ENCODE data around the gene PDIA6.
"Not testable (repeated sequence)": the region's sequence is repeated elsewhere in the genome, so short reads cannot be mapped to it uniquely, and the experiment has no call there.

Gene PDIA6

GRCh38 chr2:10832203-10832936, 19.8 kb upstream of the PDIA6 start:
- DNase-seq = peak; percentile 85

DNA sequence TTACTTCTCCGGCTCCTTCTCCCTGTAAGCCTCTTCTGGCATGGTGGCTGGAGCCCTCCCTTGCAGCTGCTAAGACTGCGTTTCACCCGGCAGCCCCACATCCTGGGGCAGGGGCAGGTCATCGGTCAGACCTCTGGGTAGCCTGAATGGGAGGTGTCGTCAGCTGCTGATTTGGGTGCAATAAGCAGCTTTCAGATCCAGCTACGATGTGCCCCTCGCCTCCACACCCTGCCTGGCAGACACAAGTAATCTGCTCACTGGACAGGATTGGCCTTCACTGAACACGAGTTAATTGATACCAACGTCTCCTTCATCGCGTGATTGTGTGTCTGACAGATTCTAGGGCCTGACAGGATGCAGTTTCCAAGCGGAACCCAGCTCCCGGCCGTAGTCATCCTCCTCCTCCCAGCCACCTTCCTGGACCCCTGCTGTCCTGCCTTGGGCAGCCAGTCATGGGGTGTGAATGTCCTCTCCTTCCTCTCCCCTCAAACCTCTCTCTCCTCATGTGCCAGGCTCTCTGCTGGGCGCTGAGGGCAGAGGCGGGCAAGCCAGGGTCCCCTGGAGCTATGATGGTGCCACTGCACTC, 18.9 kb upstream of the PDIA6 start:
- DNase-seq = no peak

- DNase-seq = no peak
Measured at GRCh38 chr2:10830641-10831399, 18.2 kb upstream of the PDIA6 start.

- DNase-seq = no peak
Measured at GRCh38 chr2:10830203-10830602, 17.6 kb upstream of the PDIA6 start.

DNA sequence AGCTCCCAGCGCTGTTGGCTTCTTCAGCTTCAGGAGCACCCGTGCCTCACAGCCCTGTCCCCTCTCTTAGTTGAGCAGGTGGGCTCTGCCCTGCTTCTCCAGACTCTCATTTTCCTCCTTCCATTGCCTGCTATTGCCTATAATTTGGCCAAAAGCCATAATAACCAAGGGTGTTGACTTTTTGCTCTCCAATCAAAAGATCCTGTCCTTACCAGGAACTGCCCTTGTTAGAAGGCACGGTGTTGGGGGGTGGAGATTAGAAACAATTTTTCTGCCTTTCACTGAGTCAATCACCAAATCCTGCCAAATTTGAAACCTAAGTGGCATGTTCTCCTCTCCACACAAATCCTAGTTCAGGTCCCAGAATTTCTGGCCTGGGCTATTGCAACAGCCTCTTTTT, 16.7 kb upstream of the PDIA6 start:
- DNase-seq = no peak

GRCh38 chr2:10828346-10828745, 15.8 kb upstream of the PDIA6 start:
- no peak for DNase-seq

DNA sequence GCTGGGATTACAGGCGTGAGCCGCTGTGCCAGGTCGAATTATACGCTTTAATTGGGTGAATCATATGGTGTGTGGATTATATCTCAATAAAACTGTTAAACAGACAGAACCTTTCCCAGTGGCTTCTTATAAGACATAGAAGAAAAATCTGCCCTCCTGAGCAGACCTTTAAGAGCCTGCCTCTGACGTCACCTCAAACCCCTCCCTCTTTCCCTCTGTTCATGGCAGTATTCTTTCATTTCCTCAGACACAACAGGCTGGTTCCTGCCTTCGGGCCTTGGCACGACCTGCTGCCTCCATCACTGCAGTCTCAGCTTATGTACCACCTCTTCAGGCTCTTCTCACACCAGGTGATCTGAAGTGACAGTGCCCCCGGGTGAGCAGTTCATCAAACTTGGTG, 14.0 kb upstream of the PDIA6 start:
- no peak for DNase-seq

DNA sequence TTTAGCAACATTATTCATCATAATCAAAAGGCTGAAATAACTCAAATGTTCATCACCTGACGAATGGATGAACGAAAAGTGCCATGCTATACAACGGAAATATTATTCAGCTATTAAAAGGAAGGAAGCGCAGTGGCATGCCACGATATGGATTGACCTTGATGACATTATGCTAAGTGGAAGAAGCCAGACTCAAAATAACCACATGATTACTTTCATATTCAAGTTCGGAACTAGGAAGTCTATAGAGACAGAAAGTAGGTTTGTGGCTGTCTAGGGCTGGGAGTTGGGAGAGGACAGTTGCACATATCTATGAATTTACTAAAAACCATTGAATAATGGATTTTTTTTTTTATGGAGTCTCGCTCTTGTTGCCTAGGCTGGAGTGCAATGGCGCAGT, 13.4 kb upstream of the PDIA6 start:
- DNase-seq = no peak

- no peak for DNase-seq
Measured at GRCh38 chr2:10824191-10824590, 11.6 kb upstream of the PDIA6 start.

DNA sequence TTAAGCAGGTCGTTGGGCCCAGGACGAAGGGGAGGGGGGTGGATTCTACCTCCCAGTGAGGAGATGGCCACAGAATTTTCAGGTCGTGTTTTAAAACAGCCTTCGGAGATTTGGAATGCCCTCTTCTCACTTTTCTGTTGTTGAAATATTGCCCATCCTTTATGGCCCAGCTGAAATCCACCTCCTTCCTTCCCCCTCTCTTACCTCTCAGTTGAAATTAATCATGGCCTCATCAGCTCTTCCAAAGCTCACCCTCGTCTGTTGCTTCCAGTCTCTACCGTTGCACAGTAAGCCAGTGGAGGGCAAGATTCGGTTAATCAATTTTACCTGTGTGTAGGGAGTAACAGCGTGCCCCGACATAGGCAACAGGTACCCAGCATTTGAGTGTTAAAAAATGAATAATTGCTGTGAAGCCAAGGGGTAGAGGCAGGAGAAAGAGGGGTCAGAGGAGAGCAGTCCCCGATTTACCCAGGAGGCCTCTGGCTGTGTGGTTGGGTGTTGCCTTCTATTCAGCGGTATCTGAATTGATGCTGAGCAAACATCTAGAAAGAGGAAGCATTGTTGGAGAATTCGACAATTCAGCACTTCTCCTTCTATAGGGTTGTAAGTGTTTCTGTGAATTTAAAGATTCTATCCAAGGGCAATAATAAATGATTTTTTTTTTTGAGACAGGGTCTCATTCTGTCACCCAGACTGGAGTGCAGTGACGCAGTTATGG, 8.6 kb upstream of the PDIA6 start:
- no peak for DNase-seq

DNA sequence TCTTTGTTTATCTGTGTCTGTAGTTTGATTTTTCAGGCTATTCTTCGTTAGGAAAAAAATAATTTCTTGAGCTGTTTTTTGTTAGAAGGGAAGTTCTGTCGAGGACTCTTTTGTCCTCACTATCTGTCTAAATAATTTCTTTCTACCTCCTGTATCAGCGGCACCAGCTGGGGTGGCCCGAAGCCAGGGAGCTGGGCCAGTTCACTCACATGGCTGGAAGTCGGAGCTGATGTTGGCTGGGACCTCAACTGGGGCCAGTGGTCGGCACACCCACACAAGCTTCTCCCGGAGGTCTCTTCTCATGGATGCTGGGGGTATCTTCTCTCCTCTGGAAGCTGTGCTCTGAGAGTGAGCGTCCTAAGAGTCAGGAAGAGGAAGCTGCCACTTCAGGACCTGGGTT, 8.0 kb upstream of the PDIA6 start:
- no peak for DNase-seq

- no peak for DNase-seq
Measured at GRCh38 chr2:10819714-10820314, 7.2 kb upstream of the PDIA6 start.

DNA sequence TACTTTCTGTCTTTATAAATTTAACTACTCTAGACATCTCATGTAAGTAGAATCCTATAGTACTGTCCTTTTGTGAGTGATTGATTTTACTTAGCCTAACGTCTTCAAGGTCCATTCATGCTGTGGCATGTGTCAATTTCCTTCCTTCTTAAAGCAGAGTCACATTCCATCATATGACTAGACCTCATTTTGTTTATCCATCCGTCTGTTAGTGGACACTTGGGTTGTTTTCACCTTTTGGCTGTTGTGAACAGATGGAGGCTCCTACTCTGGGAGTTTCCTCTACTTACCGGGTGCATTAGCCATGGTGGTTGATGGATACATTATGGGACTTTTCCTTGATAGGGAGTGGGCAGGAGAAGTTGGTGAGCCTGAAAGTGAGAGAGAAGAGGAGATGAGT, 6.4 kb upstream of the PDIA6 start:
- DNase-seq = no peak

- not testable (repeated sequence) for DNase-seq
Measured at GRCh38 chr2:10818305-10818704, 5.7 kb upstream of the PDIA6 start.

DNA sequence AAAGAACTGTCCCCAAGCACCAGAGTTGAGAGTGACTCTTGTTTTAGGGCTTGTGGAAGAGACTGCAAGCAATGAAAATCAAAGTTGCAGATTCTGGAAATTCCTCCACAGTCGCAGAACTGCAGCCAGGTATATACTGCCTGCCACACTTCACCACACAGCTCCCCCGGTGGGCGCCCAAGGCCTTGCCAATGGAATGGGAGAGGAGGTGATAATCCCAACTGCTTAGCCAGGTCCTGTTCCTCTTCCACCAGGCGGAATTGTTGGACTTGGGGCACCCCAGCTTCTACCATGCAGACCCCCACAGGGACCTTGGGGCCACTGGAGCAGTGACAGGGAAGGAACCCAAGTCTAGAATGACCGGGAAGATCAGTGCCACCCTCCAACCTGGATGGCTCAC, 4.8 kb upstream of the PDIA6 start:
- peak; percentile 14 for DNase-seq

- DNase-seq = no peak
Measured at GRCh38 chr2:10814571-10815331, 2.2 kb upstream of the PDIA6 start.

DNA sequence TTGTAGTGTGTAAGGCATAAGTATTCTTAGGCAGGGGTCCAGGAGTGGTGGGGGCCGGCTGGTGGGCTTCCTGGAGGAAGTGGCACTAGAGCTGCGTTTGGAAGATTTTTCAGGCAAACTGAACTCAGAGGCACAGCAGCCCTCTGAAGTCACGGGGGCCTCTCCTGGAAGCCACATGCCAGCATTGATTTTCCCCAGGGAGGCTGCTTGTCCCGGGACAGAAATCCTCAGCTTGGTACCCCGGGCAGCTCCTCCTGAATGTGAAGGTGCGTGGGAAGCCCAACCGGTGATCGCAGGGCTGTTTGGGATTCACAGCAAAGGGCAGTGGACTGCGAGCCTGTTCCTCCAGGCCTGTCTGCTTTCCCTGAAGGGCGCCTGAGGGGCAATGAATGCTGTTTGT, 1.6 kb upstream of the PDIA6 start:
- no peak for DNase-seq

DNA sequence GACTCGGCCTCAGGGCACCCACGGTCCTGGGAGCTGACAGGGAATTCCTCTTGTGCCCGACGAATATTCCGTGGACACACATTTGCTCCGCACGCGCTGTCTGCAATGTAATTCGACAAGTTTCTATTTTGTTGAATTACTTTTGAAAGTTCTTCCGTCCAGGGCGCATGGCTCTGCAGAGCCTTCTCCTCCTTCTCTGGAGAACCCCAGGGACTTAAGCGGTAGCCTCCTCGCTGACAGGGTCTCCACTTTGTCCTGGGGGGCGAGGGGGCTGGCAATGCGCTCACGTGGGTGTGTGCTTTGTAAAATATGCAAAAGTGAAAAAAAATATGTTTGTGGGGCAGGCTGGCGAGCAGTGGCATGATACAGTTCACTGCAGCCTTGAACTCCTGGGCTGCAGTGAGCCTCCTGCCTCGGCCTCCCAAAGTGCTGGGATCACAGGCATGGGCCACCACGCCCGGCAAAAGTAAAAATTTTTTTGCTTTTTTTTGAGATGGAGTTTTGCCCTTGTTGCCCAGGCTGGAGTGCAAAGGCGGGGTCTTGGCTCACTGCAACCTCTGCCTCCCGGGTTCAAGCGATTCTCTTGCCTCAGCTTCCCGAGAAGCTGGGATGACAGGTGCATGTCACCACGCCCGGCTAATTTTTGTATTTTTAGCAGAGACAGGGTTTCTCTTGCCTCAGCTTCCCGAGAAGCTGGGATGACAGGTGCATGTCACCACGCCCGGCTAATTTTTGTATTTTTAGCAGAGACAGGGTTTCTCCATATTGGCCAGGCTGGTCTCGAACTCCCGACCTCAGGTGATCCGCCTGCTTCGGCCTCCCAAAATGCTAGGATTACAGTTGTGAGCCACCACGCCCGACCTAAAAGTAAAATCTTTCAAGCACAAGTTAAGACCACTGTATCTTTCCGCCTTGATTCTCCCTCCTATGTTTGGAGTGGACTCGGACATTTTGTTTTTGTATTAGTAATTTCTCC, 866 bp upstream of the PDIA6 start:
- DNase-seq = not testable (repeated sequence)

DNA sequence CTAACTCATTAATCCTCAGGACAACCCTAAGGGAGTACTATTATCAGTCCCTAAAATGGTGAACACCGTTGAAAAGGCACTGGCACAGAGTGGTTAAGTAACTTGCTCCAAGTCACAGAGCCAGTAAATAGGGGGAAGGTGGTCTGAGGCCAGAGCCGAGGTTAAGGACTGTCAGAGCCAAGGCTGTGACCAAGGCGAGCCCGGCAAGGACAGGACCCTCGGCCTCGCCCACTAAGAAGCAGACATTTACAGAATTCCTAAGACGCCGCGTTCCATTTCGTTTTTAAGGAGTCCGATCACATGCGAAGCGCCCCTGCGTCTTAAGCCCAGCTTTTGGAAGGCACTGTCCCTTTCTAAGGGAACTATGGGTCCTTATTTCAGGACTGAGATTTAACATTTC, 1.1 kb downstream of the PDIA6 start:
- DNase-seq = no peak

- no peak for DNase-seq
Measured at GRCh38 chr2:10810202-10811161, 2.1 kb downstream of the PDIA6 start.

Measured in stimulated activated CD4-positive, alpha-beta T cell treated with anti-CD3 and anti-CD28 coated beads, Interleukin-4, amount 100 ng/mL, for 24 hours (primary cell).